ENCODE results near the gene EEA1. TPM values are rescaled to one million over a fixed set of nuclear protein-coding genes. Genes with fewer than 3 reads are reported as not detected.

EEA1 gene
- total and polyA plus RNA-seq, 10 of the 15 experiments (the other 5 are each of a cell fraction or from before 2014, with no cell fraction given) = 5.5 to 40.3 (median 13.5) TPM

GRCh38 chr12:92769124-92769901, 159.8 kb downstream of the EEA1 start (continued):
- TF ChIP-seq ZBTB4 (CRISPR knock-in tag; IDR thresholded peaks at IDR 0.05) (no peak), RAD21 (IDR thresholded peaks at IDR 0.05; ENCODE audit: insufficient read depth, low read depth, low read length) (no peak), CBX3 (IDR thresholded peaks at IDR 0.05; ENCODE audit: borderline replicate concordance, low read depth) (no peak), SPI1 (IDR thresholded peaks at IDR 0.05; ENCODE audit: borderline replicate concordance, insufficient read depth, low read depth, low read length) (no peak), PBX3 (IDR thresholded peaks at IDR 0.05; ENCODE audit: insufficient replicate concordance, low read depth, low read length) (no peak), GABPA (IDR thresholded peaks at IDR 0.05; ENCODE audit: low read depth) (no peak), MTA2 (IDR thresholded peaks at IDR 0.05; ENCODE audit: low read depth) (no peak), BMI1 (IDR thresholded peaks at IDR 0.05; ENCODE audit: borderline replicate concordance) (no peak), LARP7 (IDR thresholded peaks at IDR 0.05) (no peak)
